ENCODE measurements around the gene HBE1. TPM values are rescaled to one million over a fixed set of nuclear protein-coding genes. Genes with fewer than 3 reads are reported as not detected.

HBE1 gene
- total and polyA plus RNA-seq, 2 of the 8 experiments (the other 6 are each of a cell fraction or from before 2014, with no cell fraction given) = 0.39 TPM; not detected in 1

GRCh38 chr11:5275369-5276110 lies 5.8 kb upstream of the HBE1 start:
- Histone ChIP-seq H3K4me1 (replicated peaks in 1 of 4; ENCODE audit: control insufficient read depth in 3 of 4, insufficient read depth in 4 of 4, low read length in 3 of 4) (no peaks in the 10 kb centered on the region; a peak in 2 of 7 replicates), H3K4me2 (ENCODE audit: insufficient read depth in 1 of 2, low read depth in 2 of 2, low read length in 2 of 2) (no peak overlapping the region), H4K5ac (ENCODE audit: insufficient read length, low read depth, low read length) (no peak overlapping the region), H3K79me2 (ENCODE audit: control insufficient read depth in 1 of 2, insufficient read depth in 2 of 2, low read length in 2 of 2) (no peaks in the 10 kb centered on the region), H2BK12ac (ENCODE audit: low read depth, low read length) (no peak overlapping the region), H3K36me3 (ENCODE audit: control insufficient read depth in 2 of 4, insufficient read depth in 4 of 4, low read length in 3 of 4) (no peaks in the 10 kb centered on the region), H4K91ac (replicated peaks; ENCODE audit: insufficient read length, low read length) (no peak overlapping the region), H4K20me1 (replicated peaks in 1 of 2; ENCODE audit: control insufficient read depth in 1 of 2, insufficient read depth in 2 of 2, low read length in 2 of 2) (no peaks in the 10 kb centered on the region), H2BK15ac (ENCODE audit: low read length) (no peak overlapping the region), H2AFZ (ENCODE audit: low read length) (no peak overlapping the region), H3K9me3 (ENCODE audit: insufficient read depth in 2 of 2, low read depth in 1 of 2, low read length in 1 of 2) (no peaks in the 10 kb centered on the region), H4K8ac (ENCODE audit: extremely low read depth, insufficient read depth, low read length) (no peak overlapping the region), H3K27ac (ENCODE audit: low read depth, low read length) (no peak overlapping the region), H3K23me2 (ENCODE audit: low read depth, low read length) (no peaks in the 10 kb centered on the region; the same call in 1 of the 2 replicates), H3K56ac (replicated peaks; ENCODE audit: insufficient read length, low read depth, low read length) (no peak overlapping the region), H2BK5ac (ENCODE audit: low read depth, low read length) (no peak overlapping the region), H3K4me3 (ENCODE audit: extremely low read depth in 1 of 4, insufficient read depth in 2 of 4, low read depth in 3 of 4, low read length in 4 of 4) (no peak overlapping the region), H3K14ac (ENCODE audit: insufficient read length) (no peak overlapping the region), H3K27me3 (replicated peaks in 1 of 4; ENCODE audit: control insufficient read depth in 3 of 4, extremely low read depth in 1 of 4, insufficient read depth in 3 of 4, low read length in 3 of 4) (no peaks in the 10 kb centered on the region), H3K79me1 (ENCODE audit: low read depth, low read length) (0 out of 2 replicates have a peak, but pooled peaks cover 2% of the 10 kb centered on the region), H3K18ac (ENCODE audit: extremely low read depth, low read length) (no peak overlapping the region), H2BK20ac (ENCODE audit: low read length) (no peak overlapping the region), H2AK5ac (ENCODE audit: low read depth, low read length) (no peak overlapping the region), H3K9ac (replicated peaks in 1 of 4; ENCODE audit: extremely low read depth in 1 of 4, low read depth in 3 of 4, low read length in 3 of 4) (no peak overlapping the region), H2BK120ac (replicated peaks; ENCODE audit: low read depth, low read length) (no peak overlapping the region), H3K4ac (replicated peaks; ENCODE audit: insufficient read length, low read depth, low read length) (no peak overlapping the region), H3K23ac (ENCODE audit: insufficient read length) (no peak overlapping the region)
- CTCF ChIA-PET (ENCODE audit: partially characterized antibody) = interaction anchor here (0.6 to 8.6 kb wide), 4 partner anchors 10 to 289 kb away, joined by 3 to 48 read pairs (median 4); no protein-coding TSS in a partner anchor
- WGBS, 2 experiments (ENCODE audit: extremely low coverage in 1 of 2, insufficient coverage in 1 of 2, insufficient read length in 1 of 2, insufficient replicate concordance in 2 of 2, low coverage in 1 of 2, low lambda C conversion rate in 2 of 2, missing lambda C conversion rate in 1 of 2) = 84% methylated on average over 6 of the region's 6 CpGs; no CpG with 5 or more reads in 1 of the 2 experiments
- DNase-seq (ENCODE audit: low read depth in 1 of 2, low spot score in 2 of 2) (no peak), FAIRE-seq (no peak)
- TF ChIP-seq SAP30 (IDR thresholded peaks at IDR 0.05; ENCODE audit: insufficient read depth, insufficient replicate concordance, low read length) = no peak
- no peak for TF ChIP-seq CREB1 (IDR thresholded peaks at IDR 0.05)
- TF ChIP-seq SUZ12 (IDR thresholded peaks at IDR 0.05; ENCODE audit: low read length) = no peak
- TF ChIP-seq YY1 (IDR thresholded peaks at IDR 0.05; ENCODE audit: low read depth, low read length) = no peak
- TF ChIP-seq GTF2F1 (IDR thresholded peaks at IDR 0.05; ENCODE audit: borderline replicate concordance, low read depth, low read length) = no peak
- no peak for TF ChIP-seq HDAC6 (IDR thresholded peaks at IDR 0.05; ENCODE audit: low read depth, low read length)
- TF ChIP-seq ATF2 (IDR thresholded peaks at IDR 0.05; ENCODE audit: low read length) = no peak
- POLR2A ChIA-PET (ENCODE audit: partially characterized antibody) = no interaction called here

Measured in H1 (cell line).